ENCODE results near the gene RO60. TPM values are rescaled to one million over a fixed set of nuclear protein-coding genes. Genes with fewer than 3 reads are reported as not detected.

RO60 gene
- total and polyA plus RNA-seq, 2 of the 4 experiments (the other 2 are of a cell fraction): 10.9 to 161 TPM

GRCh38 chr1:193103759-193104501, 44.5 kb downstream of the RO60 start:
- H4K5ac ChIP-seq (ENCODE audit: low read depth, low read length): no peak overlapping the region
- H3K4me3 ChIP-seq (ENCODE audit: insufficient read depth, low read depth, low read length): peak overlapping the region; percentile 90
- 0 out of 3 replicates have a peak overlapping the region, but pooled peaks have one; percentile 7 for H2BK15ac ChIP-seq (ENCODE audit: low read depth, low read length)
- peaks cover 7% of the 10 kb centered on the region for H3K36me3 ChIP-seq (ENCODE audit: control insufficient read depth, insufficient read depth, low read length)
- H2AK9ac ChIP-seq (replicated peaks; ENCODE audit: low read depth, low read length, poor library complexity): peak overlapping the region; percentile 89
- H3K4me1 ChIP-seq (ENCODE audit: control insufficient read depth, insufficient read depth, low read length): no peaks in the 10 kb centered on the region
- peak overlapping the region; percentile 96 for H3K23ac ChIP-seq (ENCODE audit: low read depth, low read length)
- H3K9ac ChIP-seq (ENCODE audit: low read depth, low read length): peak overlapping the region; percentile 71
- peaks cover 2% of the 10 kb centered on the region; the same call in 1 of the 2 replicates for H3K9me1 ChIP-seq (ENCODE audit: insufficient read depth, low read length)
- 0 out of 2 replicates have a peak overlapping the region, but pooled peaks have one; percentile 12 for H4K91ac ChIP-seq (ENCODE audit: insufficient read depth, low read depth, low read length)
- peak overlapping the region; percentile 75 for H3K56ac ChIP-seq (ENCODE audit: extremely low read depth, insufficient read depth, low read length)
- H3K14ac ChIP-seq (replicated peaks; ENCODE audit: low read depth, low read length): peak overlapping the region; percentile 93
- peak overlapping the region; percentile 94 for H2AFZ ChIP-seq (replicated peaks; ENCODE audit: low read length, poor library complexity)
- H3K9me3 ChIP-seq (ENCODE audit: control insufficient read depth, insufficient read depth, low read length): no peaks in the 10 kb centered on the region
- DNase-seq (no peak), ATAC-seq (ENCODE audit: low read depth) (no peak)
- dilution Hi-C loops (cut with HindIII; ENCODE audit: low sequenced_read_pairs, unreplicated experiment): no loop called here
- H3K79me1 ChIP-seq (ENCODE audit: low read depth in 1 of 2, low read length in 2 of 2): peaks cover 15 to 35% of the 10 kb centered on the region in 2 experiments
- ChIA-PET CTCF (interaction anchor here (0.6 kb wide), 3 partner anchors 62 to 1202 kb away, joined by 3 to 4 read pairs (median 3); no protein-coding TSS in a partner anchor), POLR2A (ENCODE audit: unreplicated experiment) (interaction anchor here (1.4 kb wide), 1 partner anchor 18 kb away, joined by 5 read pairs; the partner anchor contains the start of gene CDC73)
- H3K4me2 ChIP-seq (ENCODE audit: low read depth, low read length): peak overlapping the region; percentile 93
- intact Hi-C loops (cut with micrococcal nuclease): loop anchor here (2.0 kb wide), 1 partner anchor 45 kb away; the partner anchor contains the start of genes RO60 and UCHL5
- no peaks in the 10 kb centered on the region for H3K27me3 ChIP-seq (ENCODE audit: control insufficient read depth, insufficient read depth, low read length)
- BruUV-seq (replicated peaks): TSS peak; percentile 42
- 40% methylated on average over 1 of the region's 9 CpGs; no CpG with 5 or more reads in 1 of the 2 experiments for WGBS, 2 experiments (ENCODE audit: extremely low coverage in 2 of 2, insufficient read length in 1 of 2)
- peaks cover 8% of the 10 kb centered on the region; the same call in 1 of the 2 replicates for H4K20me1 ChIP-seq (ENCODE audit: insufficient read depth, low read length)
- H3K27ac ChIP-seq (ENCODE audit: insufficient read depth, low read length): peak overlapping the region; percentile 74
- H3K18ac ChIP-seq (ENCODE audit: low read depth, low read length): no peak overlapping the region
- H2BK5ac ChIP-seq (ENCODE audit: low read depth, low read length, poor library complexity, severe bottlenecking): peak overlapping the region; percentile 81
- no peak overlapping the region for H2BK120ac ChIP-seq (ENCODE audit: low read depth, low read length)
- H2AK5ac ChIP-seq (ENCODE audit: low read depth, low read length): no peak overlapping the region; the same call in 1 of the 2 replicates
- H3K4ac ChIP-seq (ENCODE audit: low read depth, low read length): peak overlapping the region; percentile 76
- no peak overlapping the region for H2BK20ac ChIP-seq (ENCODE audit: low read depth, low read length)
- peak overlapping the region; percentile 6 to 56; a peak in 2 of 4 replicates for H4K8ac ChIP-seq (ENCODE audit: low read depth in 2 of 2, low read length in 2 of 2)
- in situ Hi-C loops (cut with MboI; ENCODE audit: low sequenced_read_pairs): no loop called here
- no peak for TF ChIP-seq MAZ (IDR thresholded peaks at IDR 0.05; ENCODE audit: borderline replicate concordance, low read depth, low read length)
- no peak for TF ChIP-seq CEBPB (IDR thresholded peaks at IDR 0.05; ENCODE audit: low read depth, low read length)
- no peak for TF ChIP-seq MAFK (IDR thresholded peaks at IDR 0.05; ENCODE audit: low read depth, low read length)
- TF ChIP-seq ELK1 (IDR thresholded peaks at IDR 0.05; ENCODE audit: borderline replicate concordance, low read depth, low read length): no peak
- TF ChIP-seq POLR2A (IDR thresholded peaks at IDR 0.05; ENCODE audit: low read depth, low read length): no peak
- TF ChIP-seq NFE2L2 (IDR thresholded peaks at IDR 0.05; ENCODE audit: low read depth, low read length): no peak
- no peak for TF ChIP-seq RCOR1 (IDR thresholded peaks at IDR 0.05; ENCODE audit: insufficient replicate concordance, low read length)
- no peak for TF ChIP-seq BHLHE40 (IDR thresholded peaks at IDR 0.05; ENCODE audit: low read depth, low read length)
- TF ChIP-seq MXI1 (IDR thresholded peaks at IDR 0.05; ENCODE audit: borderline replicate concordance, low read depth, low read length): no peak
- TF ChIP-seq RFX5 (IDR thresholded peaks at IDR 0.05; ENCODE audit: low read depth, low read length): no peak
- TF ChIP-seq RAD21 (IDR thresholded peaks at IDR 0.05; ENCODE audit: low read length): no peak
- TF ChIP-seq FOS (IDR thresholded peaks at IDR 0.05; ENCODE audit: low read depth, low read length): no peak
- TF ChIP-seq, protein P1, sequence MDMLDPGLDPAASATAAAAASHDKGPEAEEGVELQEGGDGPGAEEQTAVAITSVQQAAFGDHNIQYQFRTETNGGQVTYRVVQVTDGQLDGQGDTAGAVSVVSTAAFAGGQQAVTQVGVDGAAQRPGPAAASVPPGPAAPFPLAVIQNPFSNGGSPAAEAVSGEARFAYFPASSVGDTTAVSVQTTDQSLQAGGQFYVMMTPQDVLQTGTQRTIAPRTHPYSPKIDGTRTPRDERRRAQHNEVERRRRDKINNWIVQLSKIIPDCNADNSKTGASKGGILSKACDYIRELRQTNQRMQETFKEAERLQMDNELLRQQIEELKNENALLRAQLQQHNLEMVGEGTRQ (IDR thresholded peaks at IDR 0.05; ENCODE audit: low read depth, low read length): no peak
- TF ChIP-seq CHD1 (IDR thresholded peaks at IDR 0.05; ENCODE audit: low read depth, low read length): no peak
- TF ChIP-seq SMC3 (IDR thresholded peaks at IDR 0.05; ENCODE audit: low read depth, low read length): no peak
